Tongue (tissue), 2 donors: ENCODE measurements around the gene SMAD3. TPM values are rescaled to one million over a fixed set of nuclear protein-coding genes. Genes with fewer than 3 reads are reported as not detected.

ENCODE experiments used
- DNase-seq: peaks from one replicate; pipeline ENCODE4 v3.0.0-alpha.2; 2015
- total RNA-seq: library from RNA; depleted of rRNA; stranded (reverse); fragments of >200 nt; gene quantifications from one replicate; pipeline ENCODE4 v1.2.3, GENCODE V29; 2014

The SMAD3 gene
- total RNA-seq, 1 donor from 2014 or later, result 37.8 TPM

GRCh38 chr15:67184208-67184925, 119.0 kb downstream of the SMAD3 start:
- no peak for DNase-seq

DNA sequence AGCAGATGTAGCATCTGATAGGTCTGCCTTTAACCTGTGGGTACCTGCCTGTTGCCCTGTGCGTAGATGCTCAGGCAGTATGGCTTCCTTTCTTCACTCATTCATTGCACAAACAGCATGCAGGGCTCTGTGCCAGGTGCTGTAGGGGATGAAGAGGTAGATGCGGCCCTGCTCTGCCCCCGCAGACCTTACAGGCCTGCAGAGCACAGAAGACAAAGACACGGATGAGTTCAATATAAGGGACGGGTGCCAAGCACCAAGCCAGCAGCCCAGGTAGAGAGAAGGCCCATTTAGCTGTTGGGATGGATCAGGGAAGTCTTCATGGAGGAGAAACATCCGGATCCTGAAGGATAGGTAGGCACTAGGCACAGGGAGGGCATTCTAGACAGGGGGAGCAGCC, 119.6 kb downstream of the SMAD3 start:
- no peak for DNase-seq

DNA sequence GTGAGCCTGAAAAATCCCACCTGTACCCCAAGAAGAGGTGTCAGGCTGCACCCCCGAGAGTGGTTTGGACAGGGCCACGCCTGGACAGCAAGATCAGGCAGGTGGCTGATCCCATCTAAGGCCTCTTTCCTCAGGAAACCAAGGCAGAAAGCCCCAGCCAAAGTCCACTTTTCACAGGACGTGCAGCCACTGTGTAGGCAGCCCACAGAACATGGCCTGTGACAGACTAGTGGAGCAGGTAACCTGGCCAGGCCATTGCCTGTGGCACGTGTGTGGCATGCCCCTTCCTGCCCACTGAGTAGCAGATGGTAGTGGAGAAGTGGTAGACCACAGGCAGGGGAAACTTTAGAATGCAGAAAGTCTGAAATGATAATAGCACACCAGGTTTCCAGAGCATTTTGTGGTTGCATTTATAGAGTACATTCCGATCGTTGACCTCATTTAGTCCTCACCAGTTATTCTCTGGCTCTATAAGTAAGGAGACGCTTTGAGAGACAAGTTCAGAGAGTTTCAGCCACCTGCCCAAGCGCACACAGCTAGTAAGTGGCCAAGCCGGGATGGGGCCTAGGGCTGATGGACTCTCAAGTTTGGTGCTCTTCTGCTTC, 120.3 kb downstream of the SMAD3 start:
- DNase-seq, result no peak

- DNase-seq, result peak; percentile 71
Observed at GRCh38 chr15:67186226-67186649, 120.8 kb downstream of the SMAD3 start.

DNA sequence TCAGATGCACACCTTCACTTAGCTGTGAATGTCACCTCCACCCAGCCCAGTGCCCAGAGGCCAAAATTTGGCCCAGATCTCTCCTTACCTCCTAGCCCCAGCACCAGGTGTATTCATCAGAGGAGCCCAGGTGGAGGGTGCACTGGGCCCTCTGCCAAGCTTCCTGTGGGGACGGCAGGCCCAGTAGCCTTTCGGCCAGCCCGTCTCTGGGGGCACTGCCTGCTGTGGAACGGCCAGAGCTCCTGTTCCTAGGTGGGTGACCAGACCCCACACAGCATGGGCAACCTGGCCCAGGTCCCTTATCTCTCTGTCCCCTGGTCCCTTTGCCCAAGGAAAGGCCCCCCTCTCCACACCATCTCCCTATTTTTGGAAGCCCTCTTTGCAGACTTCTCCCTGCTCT, 121.3 kb downstream of the SMAD3 start:
- DNase-seq, result no peak

- peak; percentile 64 for DNase-seq
Observed at GRCh38 chr15:67187351-67187854, 122.0 kb downstream of the SMAD3 start.

DNA sequence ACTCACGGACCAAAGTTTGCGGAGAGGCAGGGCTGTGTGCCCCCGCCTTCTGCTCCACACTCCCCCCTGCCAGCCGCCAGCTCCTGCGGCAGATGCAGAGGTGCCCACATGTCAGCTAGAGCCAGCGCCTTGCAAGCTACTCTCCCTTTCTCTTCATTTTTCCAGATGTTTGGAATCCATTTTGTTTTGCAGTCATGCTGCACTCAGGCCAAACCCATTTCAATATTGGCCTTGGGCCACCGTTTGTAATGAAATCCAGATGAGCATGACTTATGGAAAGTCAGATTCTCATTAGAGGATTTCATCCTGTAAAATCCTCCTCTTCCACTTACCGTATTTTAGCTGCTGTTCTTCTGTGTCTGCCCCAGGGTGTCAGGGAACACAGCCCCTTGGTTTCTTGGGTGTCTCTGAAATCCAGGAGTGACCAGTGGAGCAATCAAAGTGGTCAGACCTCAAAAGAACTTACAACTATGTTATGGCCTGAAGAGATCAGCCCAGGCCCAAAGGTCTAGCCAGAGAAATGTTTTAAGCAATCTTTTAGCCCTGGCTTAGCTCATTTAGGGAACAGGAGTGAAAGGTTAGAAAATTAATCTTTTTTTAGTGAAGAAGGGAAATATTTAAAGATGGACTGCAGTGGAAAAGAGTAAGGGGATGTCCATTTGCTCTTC, 123.3 kb downstream of the SMAD3 start:
- DNase-seq, result peak; percentile 96

DNA sequence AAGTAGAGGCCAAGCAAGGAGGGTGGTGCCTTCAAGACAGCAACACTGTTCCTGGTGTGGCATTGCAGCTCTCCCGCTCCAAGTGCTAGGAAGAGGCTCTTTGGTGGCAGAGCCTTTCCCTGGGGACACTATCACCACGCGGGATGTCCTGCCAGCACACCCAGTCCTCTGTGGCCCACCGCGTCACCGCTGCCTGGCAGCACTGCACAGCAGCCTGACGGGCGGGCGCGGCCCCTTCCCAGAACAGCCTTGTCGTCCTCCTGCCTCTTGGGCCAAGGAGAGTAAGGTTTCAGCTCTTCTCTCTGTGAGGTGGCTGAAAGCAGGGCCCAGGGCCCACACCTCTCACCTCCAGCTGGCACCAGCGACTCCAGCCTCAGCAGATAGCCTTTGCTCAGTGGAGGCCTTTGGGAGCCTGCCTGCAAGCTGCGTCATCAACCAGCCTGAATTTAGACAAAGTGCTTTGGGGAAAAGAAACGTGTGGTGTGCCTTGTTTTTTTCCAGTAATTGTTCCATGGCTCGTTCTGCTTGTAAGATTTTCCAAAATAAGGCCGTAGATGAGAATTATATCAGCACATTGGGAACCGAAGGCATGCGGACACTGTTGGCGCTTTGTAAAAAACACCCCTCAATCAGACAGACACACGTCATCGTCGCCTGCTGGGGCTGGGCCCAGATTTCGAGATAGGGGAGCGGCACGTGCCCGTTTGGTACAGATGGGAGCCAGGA, 124.1 kb downstream of the SMAD3 start:
- peak; percentile 84 for DNase-seq

GRCh38 chr15:67190326-67190725, 124.9 kb downstream of the SMAD3 start:
- no peak for DNase-seq

DNA sequence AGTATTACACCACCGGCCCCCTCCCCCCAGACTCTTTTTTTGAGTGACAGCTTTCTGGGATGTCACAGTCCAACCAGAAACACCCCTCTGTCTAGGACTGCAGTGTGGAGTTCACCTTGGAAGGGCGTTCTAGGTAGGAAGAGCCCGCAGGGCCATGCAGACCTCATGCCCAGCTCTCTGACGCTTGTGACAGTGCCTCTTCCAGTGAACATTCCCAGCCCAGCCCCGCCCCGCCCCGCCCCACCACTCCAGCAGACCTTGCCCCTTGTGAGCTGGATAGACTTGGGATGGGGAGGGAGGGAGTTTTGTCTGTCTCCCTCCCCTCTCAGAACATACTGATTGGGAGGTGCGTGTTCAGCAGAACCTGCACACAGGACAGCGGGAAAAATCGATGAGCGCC, 125.4 kb downstream of the SMAD3 start:
- DNase-seq, result no peak

DNA sequence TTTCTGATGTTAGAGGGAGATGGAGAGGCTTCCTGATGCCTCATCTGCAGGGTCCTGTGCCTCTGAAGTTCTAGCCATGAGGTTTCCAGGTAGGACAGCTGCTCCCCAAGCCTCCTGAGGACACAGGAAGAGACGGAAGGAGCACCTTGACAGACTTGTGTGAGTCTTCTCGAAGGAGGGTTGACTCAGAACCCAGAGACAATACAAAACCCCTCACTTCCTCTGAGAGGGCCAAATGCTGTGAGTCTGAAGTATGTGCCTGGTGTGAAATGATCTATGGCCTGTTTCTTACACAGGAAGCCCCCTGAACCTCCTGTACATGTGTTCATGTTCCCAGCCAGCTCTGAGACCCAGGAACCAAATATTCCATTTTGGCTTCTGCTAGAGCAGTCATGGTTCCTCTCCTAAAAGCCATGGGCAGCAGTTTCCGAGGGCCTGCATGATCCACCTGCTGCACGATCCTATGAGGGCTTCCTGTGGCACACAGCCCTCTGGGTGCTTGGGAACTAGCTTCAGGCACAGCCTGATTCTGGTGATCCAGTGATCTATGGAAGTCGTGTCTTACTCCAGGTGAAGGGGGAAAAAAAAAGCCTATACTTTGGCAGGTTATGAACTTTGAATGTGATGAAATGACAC, 126.9 kb downstream of the SMAD3 start:
- no peak for DNase-seq

DNA sequence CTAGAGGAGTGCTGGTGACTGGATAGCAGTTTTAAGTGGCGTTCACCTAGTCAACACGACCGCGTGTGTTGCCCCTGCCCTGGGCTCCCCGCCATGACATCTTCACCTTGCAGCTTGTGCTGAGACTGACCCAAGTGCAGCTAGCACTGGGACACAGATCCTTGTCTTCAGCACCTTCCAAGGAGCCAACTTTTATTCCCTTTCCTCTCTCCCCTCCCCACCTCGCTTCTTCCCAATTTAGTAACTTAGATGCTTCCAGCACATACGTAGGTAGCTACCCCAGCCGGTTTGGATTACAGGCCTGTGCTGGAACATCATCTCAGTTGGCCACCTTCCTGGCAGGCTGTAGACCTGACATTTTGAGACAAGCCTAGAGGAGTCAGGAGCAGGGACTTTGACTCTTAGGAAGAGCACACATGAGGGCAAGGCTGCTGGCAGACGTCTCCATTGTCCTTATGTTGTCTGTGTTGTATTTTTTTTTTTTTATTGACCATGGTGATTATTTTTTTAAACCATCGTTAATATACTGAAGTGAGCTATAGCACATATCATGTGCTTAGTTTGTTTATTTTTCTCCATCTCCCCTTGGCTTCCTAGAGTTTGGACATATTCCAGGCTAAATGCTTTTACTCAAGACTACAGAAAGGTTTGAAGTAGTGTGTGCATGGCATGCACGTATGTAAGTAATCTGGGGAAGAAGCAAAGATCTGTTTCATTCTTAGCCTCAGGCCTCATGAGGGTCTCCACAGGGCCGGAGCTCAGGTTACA, 128.0 kb downstream of the SMAD3 start:
- DNase-seq, result peak; percentile 87

DNA sequence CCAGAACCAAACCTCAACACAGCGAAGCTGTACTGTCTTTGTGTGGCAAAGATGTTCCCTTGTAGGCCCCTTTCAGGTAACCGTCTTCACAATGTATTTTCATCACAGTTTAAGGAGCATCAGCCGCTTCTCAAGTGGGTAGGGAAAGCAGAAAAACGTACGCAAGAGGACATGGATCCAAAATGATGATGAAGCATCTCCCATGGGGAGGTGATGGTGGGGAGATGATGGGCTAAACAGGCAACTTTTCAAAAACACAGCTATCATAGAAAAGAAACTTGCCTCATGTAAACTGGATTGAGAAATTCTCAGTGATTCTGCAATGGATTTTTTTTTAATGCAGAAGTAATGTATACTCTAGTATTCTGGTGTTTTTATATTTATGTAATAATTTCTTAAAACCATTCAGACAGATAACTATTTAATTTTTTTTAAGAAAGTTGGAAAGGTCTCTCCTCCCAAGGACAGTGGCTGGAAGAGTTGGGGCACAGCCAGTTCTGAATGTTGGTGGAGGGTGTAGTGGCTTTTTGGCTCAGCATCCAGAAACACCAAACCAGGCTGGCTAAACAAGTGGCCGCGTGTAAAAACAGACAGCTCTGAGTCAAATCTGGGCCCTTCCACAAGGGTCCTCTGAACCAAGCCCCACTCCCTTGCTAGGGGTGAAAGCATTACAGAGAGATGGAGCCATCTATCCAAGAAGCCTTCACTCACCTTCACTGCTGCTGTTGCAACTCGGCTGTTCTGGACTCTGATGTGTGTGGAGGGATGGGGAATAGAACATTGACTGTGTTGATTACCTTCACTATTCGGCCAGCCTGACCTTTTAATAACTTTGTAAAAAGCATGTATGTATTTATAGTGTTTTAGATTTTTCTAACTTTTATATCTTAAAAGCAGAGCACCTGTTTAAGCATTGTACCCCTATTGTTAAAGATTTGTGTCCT, 129.0 kb downstream of the SMAD3 start:
- DNase-seq, result no peak

GRCh38 chr15:67195305-67195704, 129.9 kb downstream of the SMAD3 start:
- DNase-seq, result no peak

GRCh38 chr15:67196222-67196621, 130.8 kb downstream of the SMAD3 start:
- no peak for DNase-seq

- peak; percentile 29 for DNase-seq
Observed at GRCh38 chr15:67196672-67197363, 131.4 kb downstream of the SMAD3 start.

DNA sequence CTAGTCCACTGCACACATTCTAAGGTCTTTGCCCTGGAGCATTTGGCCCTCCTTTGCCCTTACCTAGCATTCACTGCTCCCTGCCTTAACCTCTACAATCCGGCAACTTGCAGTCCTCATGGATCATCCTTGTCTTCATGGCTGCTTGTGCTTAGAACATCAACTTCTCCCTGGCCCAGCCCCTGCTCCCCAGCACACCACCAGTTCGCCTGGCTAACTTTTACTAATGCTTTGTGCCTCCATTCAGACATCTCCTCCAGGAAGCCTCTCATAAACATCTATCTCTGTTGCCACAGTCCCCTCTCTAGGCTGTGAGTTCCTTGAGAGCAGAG, 131.9 kb downstream of the SMAD3 start:
- no peak for DNase-seq

DNA sequence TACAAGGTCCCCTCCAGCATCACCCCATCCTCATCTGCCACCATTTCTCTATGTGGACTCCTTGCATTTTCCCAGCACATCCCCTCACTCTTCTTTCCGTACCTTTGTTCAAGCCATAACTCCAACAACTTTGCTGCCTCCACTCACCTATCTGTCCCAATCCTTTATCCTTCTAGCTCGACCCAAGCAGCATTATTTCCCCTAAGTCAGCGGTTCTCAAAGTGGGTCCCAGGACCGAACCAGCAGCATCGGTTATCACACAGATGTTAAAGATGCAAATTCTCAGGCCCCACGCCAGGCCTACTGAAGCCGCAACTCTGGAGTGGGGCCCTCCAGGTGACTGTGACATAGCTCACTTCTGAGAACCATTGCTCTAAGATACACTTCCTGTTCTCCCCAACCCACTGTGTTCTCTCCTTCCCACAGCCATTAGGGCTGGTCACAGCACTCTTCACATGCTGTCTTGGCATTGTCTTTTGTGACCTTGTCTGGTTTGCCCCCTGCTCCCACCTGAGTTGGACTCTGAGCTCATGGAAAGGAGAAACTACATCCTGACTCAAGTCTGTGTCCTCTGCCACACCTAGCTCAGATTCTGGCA, 132.9 kb downstream of the SMAD3 start:
- DNase-seq, result no peak

DNA sequence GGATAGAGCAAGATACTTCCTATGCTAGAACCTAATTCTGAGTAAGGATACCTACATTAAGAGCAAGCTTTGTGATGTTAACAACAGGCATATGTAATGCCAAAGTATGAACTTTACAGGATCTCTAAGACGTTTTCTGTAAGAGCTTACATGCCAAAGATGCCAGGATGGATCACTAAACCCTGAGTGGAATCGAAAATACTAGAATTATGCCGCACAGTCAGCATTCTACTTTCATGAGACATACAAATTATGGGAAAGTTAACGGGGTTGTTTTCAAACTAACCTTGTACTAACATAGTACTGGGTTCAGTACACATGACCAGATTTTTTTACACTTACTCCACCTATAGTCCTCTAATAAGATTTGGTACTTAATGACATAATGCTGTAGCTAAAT, 134.0 kb downstream of the SMAD3 start:
- no peak for DNase-seq
